HG02623 (cell line): ENCODE results near the gene MSRB1.

Experiments
- ATAC-seq: cut with Tn5 transposase; IDR thresholded peaks from one replicate; pipeline ENCODE4 v1.9.1; 2021; ENCODE audit warnings: moderate library complexity; ENCODE audit not compliant: unreplicated experiment

Gene MSRB1

DNA sequence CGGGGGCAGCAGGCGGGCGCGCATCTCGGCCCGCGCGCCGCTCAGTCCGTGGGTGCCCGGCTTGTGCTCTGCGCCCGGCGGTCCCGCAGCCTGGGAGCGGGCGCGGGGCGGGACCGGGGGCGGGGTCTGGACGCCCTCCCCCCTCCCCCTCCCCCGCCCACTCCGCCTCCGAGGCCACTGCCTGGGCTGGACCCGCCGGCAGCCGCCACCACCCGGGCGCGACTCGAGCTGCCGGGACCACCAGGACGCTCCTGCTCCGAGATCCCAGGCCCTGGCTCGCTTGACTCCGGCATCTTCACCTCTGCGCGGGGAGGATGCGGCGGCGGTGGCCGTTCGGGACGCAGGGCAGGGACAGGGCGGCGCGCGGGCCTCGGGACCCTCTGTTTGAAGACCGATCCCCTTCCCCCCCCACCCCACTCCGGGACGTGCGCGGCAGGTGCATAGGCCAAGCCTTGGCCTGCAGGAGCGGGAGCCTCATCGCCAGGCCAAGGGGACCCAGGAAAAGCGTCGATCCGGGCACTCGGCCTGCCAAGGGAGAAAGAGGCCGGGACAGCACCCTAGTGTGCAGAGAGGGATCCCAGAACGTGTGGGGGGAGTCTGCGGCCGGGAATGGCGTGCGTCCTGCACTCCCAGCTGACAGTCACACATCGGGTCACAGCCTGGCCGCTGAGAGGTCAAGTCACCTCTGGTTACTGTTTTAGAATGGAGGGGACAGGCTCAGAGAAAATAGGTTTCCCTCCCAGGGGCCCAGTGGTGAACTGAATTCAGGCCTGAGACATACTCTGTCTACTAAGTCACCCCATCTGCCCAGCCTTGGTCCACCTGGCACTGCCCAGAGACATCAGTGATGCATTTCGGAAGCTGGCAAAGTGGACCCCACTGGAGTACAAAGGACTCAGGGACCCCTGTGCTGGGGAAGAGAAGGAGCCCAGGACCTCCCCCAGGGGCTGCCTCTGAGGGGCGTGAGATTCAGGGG, 24.4 kb downstream of the MSRB1 start, which contains the start of gene HS3ST6:
TSS of gene HS3ST6 (minus strand) at position 65 of the 976 bp plus-strand sequence. CDS start 92 bp downstream, outside the sequence.
- no peak for ATAC-seq

DNA sequence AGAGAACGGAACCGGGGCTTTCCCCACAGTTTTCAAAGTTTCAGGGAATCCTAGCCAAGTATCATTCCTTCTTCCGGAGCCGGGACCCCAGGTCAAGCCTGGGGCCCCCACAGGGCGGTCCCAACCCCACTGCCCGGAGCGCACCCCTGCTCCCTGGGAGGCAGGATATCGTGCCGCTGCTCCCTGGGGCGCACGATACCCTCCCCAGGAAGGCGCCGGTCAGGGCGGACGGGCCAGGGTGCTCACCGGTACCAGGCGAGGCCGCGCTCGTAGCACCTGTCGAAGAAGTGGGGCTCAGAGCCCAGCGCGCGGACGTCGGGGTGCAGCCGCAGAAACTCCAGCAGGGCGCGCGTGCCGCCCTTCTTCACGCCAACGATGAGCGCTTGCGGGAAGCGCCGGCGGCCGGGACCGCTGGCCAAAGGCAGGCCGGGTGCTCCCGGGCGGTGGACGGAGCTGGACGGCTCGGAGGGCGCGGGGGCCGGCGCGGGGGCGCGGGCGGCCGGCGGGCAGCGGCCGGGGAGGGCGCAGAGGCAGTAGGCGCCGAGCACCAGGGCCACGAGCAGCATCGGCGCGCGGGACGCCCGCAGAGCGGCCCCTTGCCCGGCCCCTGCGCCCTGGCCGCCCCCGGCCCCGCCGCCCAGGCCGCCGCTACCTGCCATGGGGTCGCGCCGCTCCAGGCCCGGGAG, 25.2 kb downstream of the MSRB1 start:
- no peak for ATAC-seq

DNA sequence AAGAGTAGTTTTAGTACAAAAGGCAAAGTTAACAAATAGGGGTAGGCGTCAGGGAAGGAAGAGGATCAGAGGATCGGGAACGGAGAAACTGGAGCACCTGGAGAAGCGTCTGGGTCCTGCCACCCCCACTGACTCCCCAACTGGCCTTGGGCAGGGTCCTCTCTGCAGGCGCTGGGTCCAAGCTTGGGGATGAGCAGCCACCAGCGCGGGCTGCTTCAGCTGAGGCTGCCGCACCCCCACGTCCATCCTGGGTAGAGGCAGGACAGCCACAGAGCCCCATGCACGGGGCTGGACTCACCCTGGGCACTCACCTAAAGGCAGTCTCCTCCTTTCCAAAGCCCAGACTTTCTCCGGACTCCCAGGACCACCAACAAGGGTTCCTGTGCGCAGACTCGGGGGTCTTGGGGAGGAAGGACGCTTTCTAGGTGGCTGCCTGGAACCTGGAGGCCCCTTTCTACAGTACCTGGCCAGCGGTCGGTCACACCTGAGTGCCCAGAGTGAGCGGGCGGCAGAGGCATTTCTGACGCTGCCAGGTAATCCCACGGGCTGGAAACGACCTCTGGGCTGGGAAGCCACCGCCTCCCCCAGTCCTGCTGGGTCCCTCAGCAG, 25.8 kb downstream of the MSRB1 start:
- no peak for ATAC-seq

DNA sequence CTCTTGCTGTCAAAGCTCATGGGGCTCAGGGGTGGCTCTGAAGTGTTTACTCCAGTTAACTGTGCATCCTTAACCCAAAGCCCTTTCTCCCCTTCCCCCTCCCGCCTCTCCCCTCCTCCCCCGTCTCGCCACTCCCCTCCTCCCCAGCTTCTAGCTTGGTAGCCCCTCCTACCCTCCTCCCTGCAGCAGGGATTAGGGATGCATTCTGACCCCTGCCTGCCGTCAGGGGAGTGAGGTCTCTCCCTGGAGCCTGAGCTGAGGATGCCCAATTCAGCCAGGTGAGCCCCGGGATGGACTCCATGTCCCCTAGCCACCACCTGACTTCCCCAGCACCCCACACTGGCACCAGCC, 26.4 kb downstream of the MSRB1 start:
- no peak for ATAC-seq

DNA sequence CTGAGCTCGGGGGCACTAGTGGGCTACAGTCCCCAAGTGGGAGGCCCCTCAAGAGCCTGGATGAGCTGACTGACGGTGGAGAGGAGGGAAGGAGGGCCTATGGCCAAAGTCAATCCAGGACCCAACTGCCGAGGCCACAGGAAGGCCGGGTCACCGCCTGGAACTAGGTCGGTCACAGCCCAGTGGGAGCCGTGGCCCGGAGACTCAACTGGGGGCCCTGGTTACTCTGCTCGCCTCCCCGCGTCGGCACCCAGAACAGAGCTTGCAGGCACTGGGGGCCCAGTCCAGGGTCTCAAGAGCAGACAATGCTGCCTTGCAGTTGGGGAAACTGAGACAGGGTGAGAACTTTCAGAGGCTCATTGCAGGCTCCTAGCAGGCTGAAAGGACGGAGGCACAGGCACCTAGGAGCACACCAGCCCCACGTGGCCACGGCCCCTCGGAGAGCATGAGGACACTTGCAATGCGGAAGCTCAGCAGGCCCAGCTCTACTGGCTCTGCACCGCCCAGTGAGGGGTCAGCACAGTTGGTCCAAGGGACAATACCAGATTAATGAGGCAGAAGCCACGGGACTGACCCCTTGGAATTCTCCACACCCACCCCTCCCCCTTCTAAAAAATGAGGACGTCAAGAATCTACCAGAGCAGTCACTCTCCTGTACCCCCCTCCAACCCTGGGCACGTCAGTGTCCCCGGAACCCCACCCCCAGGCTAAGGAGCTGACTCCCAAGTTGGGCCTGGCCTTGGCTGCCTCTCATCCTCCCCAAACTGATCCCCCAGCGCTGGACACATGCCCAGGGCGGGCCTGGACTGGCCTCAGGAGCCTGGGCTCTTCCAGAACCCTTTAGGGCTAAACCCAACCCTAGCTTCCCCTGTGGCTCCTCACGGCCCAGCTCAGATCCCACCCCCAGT, 27.0 kb downstream of the MSRB1 start:
- ATAC-seq, result no peak

DNA sequence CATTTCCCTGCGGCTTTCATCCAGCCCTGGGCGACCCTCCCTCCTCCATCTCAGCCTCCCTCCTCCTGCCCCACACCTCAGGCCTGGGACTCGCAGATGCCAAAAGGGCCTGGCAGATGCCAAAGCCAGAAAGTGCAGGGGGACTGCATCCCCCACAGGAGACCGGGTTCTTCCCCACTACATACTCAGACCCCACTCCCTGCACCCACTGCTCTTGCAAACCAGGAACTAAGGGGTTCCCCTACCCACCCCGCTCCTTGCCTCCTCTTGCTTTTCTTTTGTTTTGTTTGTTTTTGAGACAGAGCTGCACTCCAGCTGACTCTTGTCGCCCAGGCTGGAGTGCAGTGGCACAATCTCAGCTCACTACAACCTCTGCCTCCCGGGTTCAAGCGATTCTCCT, 28.0 kb downstream of the MSRB1 start:
- no peak for ATAC-seq

DNA sequence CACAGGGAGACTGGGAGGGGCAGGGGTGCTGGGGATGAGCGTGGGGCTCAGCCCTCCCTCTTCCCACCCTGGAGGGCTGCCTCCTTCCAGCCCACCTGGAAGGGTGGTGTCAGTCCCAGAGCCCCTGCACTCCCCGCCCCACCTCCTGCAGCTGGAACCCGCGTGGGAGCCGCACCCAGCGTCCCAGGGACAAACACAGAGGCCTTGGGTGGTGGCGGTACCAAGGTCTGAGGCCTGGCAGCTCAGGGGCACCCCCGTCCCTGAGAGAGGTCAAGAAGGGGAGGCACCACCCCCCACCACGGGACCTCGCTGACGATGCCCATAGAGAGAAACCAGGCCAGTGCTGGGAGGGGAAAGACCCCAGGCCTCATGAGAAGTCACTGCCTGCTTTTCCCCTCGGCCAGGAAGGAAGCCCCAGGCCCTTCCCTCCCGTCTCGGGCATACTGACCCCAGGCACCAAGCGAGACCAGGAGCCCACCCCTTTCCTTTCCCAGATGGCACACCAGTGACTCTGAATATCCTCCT, 28.9 kb downstream of the MSRB1 start:
- no peak for ATAC-seq

DNA sequence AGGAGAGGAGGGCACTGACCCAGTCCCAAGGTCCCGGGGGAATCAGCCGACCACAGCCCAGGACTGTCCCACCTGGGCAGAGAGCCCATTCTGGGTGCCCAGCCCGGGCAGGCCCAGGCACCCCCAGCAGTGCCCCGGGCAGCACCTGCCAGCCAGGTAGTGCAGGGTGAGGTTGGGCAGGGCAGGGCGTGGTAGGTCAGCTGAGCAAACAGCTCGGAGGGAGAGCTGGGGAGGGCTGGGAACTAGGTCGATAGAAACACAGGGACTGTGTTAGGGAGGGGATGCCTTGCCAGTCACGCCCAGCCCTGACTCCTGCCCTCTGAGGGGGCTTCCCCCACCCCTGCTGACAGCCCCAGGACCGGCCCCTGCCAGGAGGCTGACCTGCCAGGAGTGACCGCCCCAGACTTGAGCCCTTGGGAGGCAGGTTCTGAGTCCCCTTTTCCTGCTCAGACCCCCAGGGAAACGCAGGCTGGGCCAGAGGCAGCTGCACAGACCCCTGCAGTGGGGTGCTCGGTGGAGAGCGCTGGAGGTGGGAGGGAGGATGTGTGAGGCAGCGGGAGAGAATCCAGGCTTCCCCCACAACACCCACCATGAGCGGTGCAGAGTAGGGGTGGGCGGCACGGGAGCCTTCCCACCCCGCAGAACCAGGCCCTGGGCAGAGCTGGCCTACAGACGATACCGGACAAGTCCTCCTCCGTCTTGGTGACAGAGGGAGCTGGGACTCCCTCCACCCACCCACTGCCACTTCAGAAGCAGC, 29.5 kb downstream of the MSRB1 start:
- no peak for ATAC-seq

DNA sequence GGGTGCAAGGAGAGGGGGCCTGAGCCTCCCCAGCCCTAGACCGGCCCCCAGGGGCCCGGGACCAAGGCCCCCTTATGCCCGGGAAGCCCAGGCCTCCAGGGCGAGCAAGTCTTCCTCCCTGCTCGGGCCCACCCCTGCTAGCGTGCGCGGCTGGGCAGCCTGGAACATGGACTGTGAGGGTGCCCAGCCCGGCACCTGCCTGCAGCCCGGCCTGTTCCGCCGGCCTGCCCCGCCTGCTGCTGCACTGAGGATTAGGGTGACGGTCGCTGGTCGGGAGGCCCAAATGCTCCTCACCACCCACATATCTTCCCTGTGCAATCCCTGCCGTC, 30.8 kb downstream of the MSRB1 start:
- no peak for ATAC-seq

DNA sequence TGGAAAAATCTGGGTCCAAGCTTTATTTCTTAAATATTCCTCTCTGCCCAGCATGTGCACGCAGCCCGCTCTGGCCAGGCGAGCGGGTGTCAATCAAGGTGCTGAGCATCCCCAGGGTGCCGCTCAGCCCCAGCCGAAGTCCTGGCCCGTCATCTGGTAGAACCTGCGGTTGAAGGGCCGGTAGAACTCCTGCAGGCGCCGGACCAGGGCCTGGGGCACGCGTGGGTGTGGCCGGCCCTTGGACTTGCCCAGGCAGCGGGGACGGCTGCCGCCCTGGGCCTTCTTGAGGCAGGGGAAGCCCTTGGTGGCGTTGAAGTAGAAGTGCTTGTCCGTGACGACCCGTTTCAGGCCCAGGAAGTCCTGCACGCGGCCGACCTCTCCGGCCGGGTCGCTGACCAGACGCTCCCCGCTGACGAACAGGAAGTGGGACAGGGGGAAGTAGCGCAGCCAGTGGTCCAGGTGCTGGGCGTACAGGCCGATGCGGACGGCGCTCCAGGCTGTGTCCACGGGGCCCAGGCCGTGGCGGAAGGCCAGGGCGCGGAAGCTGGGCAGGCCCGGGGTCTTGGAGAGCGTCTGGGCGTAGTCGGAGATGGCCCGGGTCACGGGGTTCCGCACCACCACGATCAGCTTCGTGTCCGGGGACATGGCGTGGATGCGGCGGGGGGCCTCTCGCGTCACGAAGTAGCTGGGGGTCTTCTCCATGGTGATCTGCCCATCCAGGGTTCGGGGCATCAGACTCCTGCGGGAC, 31.4 kb downstream of the MSRB1 start:
- ATAC-seq, result no peak

DNA sequence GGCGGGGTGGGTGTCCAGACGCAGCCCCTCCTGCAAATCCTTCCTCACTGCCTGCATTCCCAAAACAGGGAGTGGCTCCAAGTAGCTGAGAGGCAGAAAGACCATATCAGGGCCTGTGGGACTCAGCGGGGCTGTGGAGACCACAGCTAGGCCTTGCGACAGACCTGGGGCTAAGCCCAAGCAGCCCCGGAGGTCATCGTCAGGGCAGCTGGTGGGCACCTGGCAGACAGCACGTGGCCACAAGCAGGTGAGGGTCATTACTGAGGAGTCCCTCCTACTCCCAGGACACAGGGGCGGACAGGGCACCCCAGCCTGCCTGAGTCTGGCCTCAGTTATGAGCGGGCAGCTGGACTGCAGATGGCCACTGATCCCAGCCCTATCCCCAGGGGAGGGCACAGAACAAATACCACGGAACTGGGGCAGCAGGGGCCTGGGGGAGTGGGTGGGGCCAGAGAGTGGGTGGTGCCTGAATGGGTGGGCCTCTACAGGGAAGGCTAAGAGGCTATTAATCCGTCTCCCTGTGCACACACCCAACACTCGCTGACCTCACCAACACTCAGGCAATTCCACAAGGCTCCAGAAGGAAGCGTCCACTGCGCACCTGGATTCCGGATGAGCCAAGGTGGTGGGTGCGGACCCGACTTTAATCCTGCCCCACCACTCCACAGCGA, 33.3 kb downstream of the MSRB1 start:
- no peak for ATAC-seq

DNA sequence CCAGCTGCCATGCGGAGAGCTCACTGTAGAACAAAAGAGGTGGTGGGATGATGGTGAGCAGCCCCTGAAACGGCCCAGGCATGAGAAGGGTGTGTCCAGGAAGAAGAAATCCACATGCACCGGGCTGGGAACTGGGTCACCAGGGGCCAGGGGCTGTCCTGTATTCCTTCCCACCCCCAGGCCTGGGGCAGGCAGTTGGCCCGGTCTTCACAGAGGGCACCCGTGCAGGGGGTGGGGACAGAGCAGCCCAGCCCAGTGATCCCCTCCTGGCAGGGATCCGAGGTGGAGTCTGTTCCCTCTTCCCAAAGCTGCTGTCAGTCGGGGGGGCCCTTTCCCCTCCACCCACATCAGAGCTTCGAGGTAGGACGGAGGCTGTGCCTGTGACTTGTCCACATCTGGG, 34.0 kb downstream of the MSRB1 start:
- ATAC-seq, result no peak

DNA sequence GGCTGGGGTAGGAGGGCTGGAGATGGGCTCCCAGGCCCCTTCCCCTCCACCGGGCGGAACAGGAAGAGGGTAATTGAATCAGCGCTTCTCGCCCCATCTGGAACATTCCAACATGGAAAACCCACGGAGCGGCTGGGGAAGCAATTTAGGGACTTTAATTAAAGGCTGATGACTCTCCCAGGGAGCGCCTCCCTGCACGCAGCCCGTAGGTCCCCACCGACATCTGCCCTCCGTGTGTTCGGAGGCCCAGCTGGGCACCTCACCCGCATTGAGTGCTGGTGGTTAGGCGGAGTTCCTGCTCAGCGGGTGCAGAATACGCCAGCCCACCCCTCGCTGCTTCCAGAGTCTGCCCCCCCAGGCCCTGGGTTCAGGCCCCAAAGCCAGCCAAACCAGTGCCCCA, 34.8 kb downstream of the MSRB1 start:
- no peak for ATAC-seq

DNA sequence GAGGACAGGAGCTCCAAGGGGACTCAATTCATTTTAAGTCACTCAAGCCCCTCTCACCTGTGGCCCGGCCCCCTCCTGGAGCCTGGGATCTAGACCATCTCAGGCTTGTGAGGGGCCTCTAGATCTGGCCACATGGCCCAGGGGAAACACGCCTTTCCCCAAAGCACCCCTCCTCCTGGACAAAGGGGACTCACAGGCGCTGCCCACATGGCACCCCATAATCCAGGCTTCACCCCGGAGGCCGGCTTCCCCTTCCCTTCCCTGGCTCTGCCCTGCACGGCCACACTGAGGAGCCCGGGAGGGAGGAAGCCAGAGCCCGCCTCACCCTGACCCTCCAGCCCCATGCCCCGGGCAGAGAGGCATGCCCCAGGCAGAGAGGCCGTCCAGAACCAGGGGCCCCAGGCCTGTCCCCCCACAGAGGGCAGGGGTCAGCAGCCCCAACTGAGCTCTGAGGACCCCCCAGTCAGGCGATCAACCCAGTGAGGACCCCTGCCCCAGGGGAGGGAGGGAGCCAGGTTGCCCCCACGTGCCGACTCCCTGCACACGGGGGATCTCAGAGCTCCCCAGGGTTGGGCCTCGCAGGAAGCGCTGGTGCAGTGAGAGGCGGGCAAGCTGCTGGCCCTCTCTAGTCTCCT, 35.7 kb downstream of the MSRB1 start:
- ATAC-seq, result no peak

DNA sequence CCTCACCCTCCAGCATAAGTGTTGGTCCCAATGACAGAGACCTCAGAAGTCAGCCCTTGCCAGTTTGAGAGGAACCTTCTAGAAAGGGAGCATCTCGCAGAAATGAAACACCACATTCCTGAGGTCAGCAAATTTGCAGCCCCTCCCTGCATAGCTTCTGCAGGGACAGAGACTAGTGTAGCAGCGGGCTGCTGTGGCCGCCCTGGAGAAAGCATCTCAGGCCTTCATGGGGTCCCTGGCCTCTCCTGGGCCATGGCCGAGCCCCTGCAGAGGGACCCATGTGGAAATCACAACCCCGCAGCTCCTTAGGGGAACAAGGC, 36.2 kb downstream of the MSRB1 start:
- ATAC-seq, result no peak

DNA sequence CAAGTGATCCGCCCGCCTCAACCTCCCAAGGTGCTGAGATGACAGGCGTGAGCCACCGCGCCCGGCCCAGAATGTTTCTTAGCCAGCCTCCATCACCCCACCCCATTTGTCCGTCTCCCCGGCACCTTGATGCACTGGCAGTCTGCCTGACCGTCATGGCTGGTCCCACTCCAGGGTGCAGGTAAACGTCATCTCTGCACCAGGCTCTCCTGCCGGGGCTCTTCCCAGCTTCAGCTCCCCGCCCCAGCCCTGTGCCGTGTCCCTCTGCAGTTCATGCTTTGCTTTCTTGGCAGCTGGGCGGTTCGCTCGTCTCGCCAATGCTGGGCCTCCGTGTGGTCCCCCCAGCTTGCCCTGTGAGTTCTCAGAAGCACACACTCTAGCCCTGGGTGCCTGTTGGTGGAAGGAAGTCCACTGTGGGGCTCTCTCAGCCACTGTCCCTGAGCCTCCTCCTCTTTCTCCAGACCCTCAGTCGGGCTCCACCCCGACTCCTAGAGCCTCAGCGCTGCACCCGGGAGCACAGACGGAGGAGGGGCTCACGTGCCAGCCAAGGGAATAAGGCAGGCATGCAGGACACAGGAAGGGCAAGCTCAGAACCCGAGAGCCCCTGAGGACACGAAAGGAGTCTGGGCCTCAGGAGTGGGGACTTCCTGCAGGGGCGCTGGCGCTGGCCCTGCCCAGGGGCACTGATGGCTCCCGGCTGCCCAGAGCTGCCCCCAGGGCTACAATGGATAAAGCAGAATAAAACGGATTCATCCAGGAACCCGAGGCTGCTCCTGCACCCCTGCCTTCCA, 36.7 kb downstream of the MSRB1 start:
- ATAC-seq, result no peak
